Hematopoietic multipotent progenitor cell treated with erythropoietin and hydrocortisone succinate and interleukin-3 and kit ligand, for 6 days (in vitro differentiated cells): ENCODE measurements around the gene KRTAP20-1.

ENCODE experiments used
- DNase-seq: peaks from one replicate; pipeline ENCODE4 v3.0.0-alpha.2; 2015

Gene KRTAP20-1

GRCh38 chr21:30616125-30616524 is at the start of gene KRTAP20-1:
Gene KRTAP20-1, plus strand, starts transcription at chr21:30616425. Its CDS starts 30 bp downstream, at chr21:30616455.
- no peak for DNase-seq

- no peak for DNase-seq
Observed at GRCh38 chr21:30567617-30568016, 48.6 kb upstream of the KRTAP20-1 start.

GRCh38 chr21:30577766-30578165 is 38.5 kb upstream of the KRTAP20-1 start:
- no peak for DNase-seq

GRCh38 chr21:30579346-30579745 is 36.9 kb upstream of the KRTAP20-1 start:
- DNase-seq, result no peak

- no peak for DNase-seq
Observed at GRCh38 chr21:30580132-30580531, 36.1 kb upstream of the KRTAP20-1 start.

GRCh38 chr21:30582870-30583269 is 33.4 kb upstream of the KRTAP20-1 start:
- DNase-seq, result no peak

GRCh38 chr21:30590297-30590696 is 25.9 kb upstream of the KRTAP20-1 start, which contains the start of gene KRTAP22-2:
Gene KRTAP22-2, minus strand, starts transcription at chr21:30590397.
- no peak for DNase-seq

- no peak for DNase-seq
Observed at GRCh38 chr21:30592140-30592539, 24.1 kb upstream of the KRTAP20-1 start, which contains the start of gene KRTAP6-3. Gene KRTAP6-3, plus strand, starts transcription at chr21:30592440. Its CDS starts 6 bp downstream, at chr21:30592446.

- DNase-seq, result no peak
Observed at GRCh38 chr21:30598802-30599201, 17.4 kb upstream of the KRTAP20-1 start, which contains the start of gene KRTAP6-2. Gene KRTAP6-2, minus strand, starts transcription at chr21:30598902. Its CDS starts 28 bp downstream, at chr21:30598874.

GRCh38 chr21:30600787-30601186 is 15.4 kb upstream of the KRTAP20-1 start, which contains the start of gene KRTAP22-1:
Gene KRTAP22-1, plus strand, starts transcription at chr21:30601087.
- DNase-seq, result no peak

GRCh38 chr21:30605968-30606367 is 10.3 kb upstream of the KRTAP20-1 start:
- DNase-seq, result no peak

GRCh38 chr21:30612132-30612531 is 4.1 kb upstream of the KRTAP20-1 start:
- no peak for DNase-seq

GRCh38 chr21:30613836-30614235 is 2.4 kb upstream of the KRTAP20-1 start, which contains the start of gene KRTAP6-1:
Gene KRTAP6-1, minus strand, starts transcription at chr21:30613930. Its CDS starts 26 bp downstream, at chr21:30613904.
- no peak for DNase-seq

GRCh38 chr21:30615199-30615598 is 1.0 kb upstream of the KRTAP20-1 start:
- no peak for DNase-seq

- no peak for DNase-seq
Observed at GRCh38 chr21:30620080-30620479, 3.9 kb downstream of the KRTAP20-1 start.

- no peak for DNase-seq
Observed at GRCh38 chr21:30620522-30620921, 4.3 kb downstream of the KRTAP20-1 start, which contains the start of gene KRTAP20-4. Gene KRTAP20-4, plus strand, starts transcription at chr21:30620627.

- DNase-seq, result no peak
Observed at GRCh38 chr21:30623362-30623761, 7.1 kb downstream of the KRTAP20-1 start.

GRCh38 chr21:30625449-30626165 is 9.4 kb downstream of the KRTAP20-1 start:
- DNase-seq, result no peak

- no peak for DNase-seq
Observed at GRCh38 chr21:30628109-30628508, 11.9 kb downstream of the KRTAP20-1 start.

- no peak for DNase-seq
Observed at GRCh38 chr21:30629200-30629599, 13.0 kb downstream of the KRTAP20-1 start.

GRCh38 chr21:30634906-30635305 is 18.7 kb downstream of the KRTAP20-1 start, which contains the start of gene KRTAP20-2:
Gene KRTAP20-2, plus strand, starts transcription at chr21:30635206. Its CDS starts 58 bp downstream, at chr21:30635264.
- no peak for DNase-seq

GRCh38 chr21:30638686-30639085 is 22.5 kb downstream of the KRTAP20-1 start:
- no peak for DNase-seq

- no peak for DNase-seq
Observed at GRCh38 chr21:30642564-30642963, 26.3 kb downstream of the KRTAP20-1 start, which contains the start of gene KRTAP20-3. Gene KRTAP20-3, plus strand, starts transcription at chr21:30642864.

GRCh38 chr21:30646904-30647414 is 30.7 kb downstream of the KRTAP20-1 start:
- DNase-seq, result no peak
